Osteoblast (primary cell): ENCODE data around the gene HPS5. TPM values are rescaled to one million over a fixed set of nuclear protein-coding genes. Genes with fewer than 3 reads are reported as not detected.
"Not testable (repeated sequence)": the region's sequence is repeated elsewhere in the genome, so short reads cannot be mapped to it uniquely, and the experiment has no call there.

ENCODE experiments used
- DNase-seq: peaks from one replicate; pipeline ENCODE4 v3.0.0; 2011; ENCODE audit warnings: low spot score, mixed read lengths; ENCODE audit not compliant: insufficient read length; ENCODE audit errors: missing footprints
- H2AFZ ChIP-seq: 2 replicates; pipeline ENCODE4 v1.6.0; 2011; ENCODE audit warnings: mild to moderate bottlenecking, low read length
- H3K27ac ChIP-seq: 2 replicates; pipeline ENCODE4 v1.5.1; 2011; ENCODE audit warnings: mild to moderate bottlenecking, low read depth, low read length, moderate library complexity
- H3K27me3 ChIP-seq: 2 replicates; pipeline ENCODE4 v1.6.0; 2012; ENCODE audit warnings: mild to moderate bottlenecking, control low read depth, inconsistent platforms, low read length, moderate library complexity; ENCODE audit not compliant: insufficient read depth
- H3K36me3 ChIP-seq: 2 replicates; pipeline ENCODE4 v1.5.1; 2011; ENCODE audit warnings: mild to moderate bottlenecking, low read length, control low read depth, moderate library complexity; ENCODE audit not compliant: insufficient read depth
- H3K4me1 ChIP-seq: 2 replicates; pipeline ENCODE4 v1.5.1; 2011; ENCODE audit warnings: mild to moderate bottlenecking, low read length, control low read depth, moderate library complexity; ENCODE audit not compliant: insufficient read depth
- H3K4me2 ChIP-seq: 2 replicates; pipeline ENCODE4 v1.6.0; 2011; ENCODE audit warnings: mild to moderate bottlenecking, low read length; ENCODE audit not compliant: insufficient read depth
- H3K4me3 ChIP-seq: fragments of 200-600 bp; sonication (generic); 3 replicates; pipeline ENCODE4 v1.5.1; 2012; ENCODE audit warnings: mild to moderate bottlenecking, low read length, inconsistent platforms; ENCODE audit not compliant: insufficient read depth
- H3K79me2 ChIP-seq: 2 replicates; pipeline ENCODE4 v1.6.0; 2012; ENCODE audit warnings: mild to moderate bottlenecking, low read length, control low read depth, inconsistent platforms; ENCODE audit not compliant: insufficient read depth
- H3K9me3 ChIP-seq: 2 replicates; pipeline ENCODE4 v1.5.1; 2011; ENCODE audit warnings: low read depth, low read length, control low read depth
- H4K20me1 ChIP-seq: 2 replicates; pipeline ENCODE4 v1.6.0; 2012; ENCODE audit warnings: mild to moderate bottlenecking, low read length, control low read depth; ENCODE audit not compliant: insufficient read depth
- total RNA-seq: library from RNA; depleted of rRNA; stranded (reverse); fragments of >200 nt; gene quantifications from 2 replicates; pipeline ENCODE4 v1.2.3, GENCODE V29; 2012
- TF ChIP-seq, protein P1 (sequence below): IDR thresholded peaks from 2 replicates; pipeline ENCODE4 v1.5.1; 2011; ENCODE audit warnings: mild to moderate bottlenecking, low read depth, low read length, moderate library complexity; ENCODE audit errors: extremely low read depth

Gene HPS5
- total RNA-seq, 1 donor = 53.9 TPM

DNA sequence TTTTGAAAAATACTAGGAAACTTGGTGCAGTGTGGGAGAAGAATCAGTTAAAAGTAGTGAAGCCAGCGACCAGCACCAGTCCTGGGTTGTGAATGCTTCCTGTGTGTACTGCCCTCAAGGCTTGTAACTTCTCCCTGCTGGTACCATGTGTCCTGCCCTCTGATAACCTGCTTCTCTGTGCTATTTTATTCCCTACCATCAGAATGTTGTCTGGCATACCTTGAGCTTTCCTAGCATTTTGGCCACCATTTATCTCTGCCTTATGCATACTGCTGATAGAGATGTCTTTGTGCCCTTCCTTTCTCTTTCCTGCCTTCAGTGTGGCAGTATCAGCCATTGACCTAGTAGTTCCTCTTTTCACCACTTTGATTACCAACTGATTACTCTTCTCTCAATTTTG is 2.4 kb upstream of the HPS5 start:
- Histone ChIP-seq H3K27me3 (no peaks in the 10 kb centered on the region), H3K9me3 (no peaks in the 10 kb centered on the region), H3K4me2 (peak overlapping the region; percentile 99), H3K4me3 (peak overlapping the region; percentile 96), H3K4me1 (peaks cover 39% of the 10 kb centered on the region), H3K27ac (peak overlapping the region; percentile 43), H2AFZ (no peak overlapping the region), H3K36me3 (peaks cover 6% of the 10 kb centered on the region), H3K79me2 (peaks cover 95% of the 10 kb centered on the region), H4K20me1 (peaks cover 17% of the 10 kb centered on the region)
- no peak for DNase-seq
- TF ChIP-seq, protein P1, sequence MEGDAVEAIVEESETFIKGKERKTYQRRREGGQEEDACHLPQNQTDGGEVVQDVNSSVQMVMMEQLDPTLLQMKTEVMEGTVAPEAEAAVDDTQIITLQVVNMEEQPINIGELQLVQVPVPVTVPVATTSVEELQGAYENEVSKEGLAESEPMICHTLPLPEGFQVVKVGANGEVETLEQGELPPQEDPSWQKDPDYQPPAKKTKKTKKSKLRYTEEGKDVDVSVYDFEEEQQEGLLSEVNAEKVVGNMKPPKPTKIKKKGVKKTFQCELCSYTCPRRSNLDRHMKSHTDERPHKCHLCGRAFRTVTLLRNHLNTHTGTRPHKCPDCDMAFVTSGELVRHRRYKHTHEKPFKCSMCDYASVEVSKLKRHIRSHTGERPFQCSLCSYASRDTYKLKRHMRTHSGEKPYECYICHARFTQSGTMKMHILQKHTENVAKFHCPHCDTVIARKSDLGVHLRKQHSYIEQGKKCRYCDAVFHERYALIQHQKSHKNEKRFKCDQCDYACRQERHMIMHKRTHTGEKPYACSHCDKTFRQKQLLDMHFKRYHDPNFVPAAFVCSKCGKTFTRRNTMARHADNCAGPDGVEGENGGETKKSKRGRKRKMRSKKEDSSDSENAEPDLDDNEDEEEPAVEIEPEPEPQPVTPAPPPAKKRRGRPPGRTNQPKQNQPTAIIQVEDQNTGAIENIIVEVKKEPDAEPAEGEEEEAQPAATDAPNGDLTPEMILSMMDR = no peak

DNA sequence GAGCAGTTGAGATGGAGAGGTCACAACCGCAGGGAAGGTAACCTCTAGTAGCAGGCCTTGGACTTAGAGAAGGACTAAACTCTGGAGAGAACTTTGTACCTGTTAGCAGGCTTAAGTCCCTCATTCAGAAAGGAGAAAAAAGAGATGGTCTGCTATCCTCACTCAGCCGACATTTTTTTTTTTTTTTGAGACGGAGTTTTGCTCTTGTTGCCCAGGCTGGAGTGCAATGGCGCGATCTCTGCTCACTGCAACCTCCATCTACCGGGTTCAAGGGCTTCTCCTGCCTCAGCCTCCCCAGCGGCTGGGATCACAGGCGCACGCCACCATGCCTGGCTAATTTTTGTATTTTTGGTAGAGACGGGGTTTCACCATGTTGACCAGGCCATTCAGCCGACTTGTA is 1.9 kb upstream of the HPS5 start:
- DNase-seq, H2AFZ ChIP-seq, H3K36me3 ChIP-seq, H3K27me3 ChIP-seq, H3K9me3 ChIP-seq: not testable (repeated sequence)
- H3K4me3 ChIP-seq = peak overlapping the region; percentile 96
- peak overlapping the region; percentile 99 for H3K27ac ChIP-seq
- H4K20me1 ChIP-seq = peaks cover 17% of the 10 kb centered on the region
- peaks cover 39% of the 10 kb centered on the region for H3K4me1 ChIP-seq
- peak overlapping the region; percentile 99 for H3K4me2 ChIP-seq
- peaks cover 95% of the 10 kb centered on the region for H3K79me2 ChIP-seq

DNA sequence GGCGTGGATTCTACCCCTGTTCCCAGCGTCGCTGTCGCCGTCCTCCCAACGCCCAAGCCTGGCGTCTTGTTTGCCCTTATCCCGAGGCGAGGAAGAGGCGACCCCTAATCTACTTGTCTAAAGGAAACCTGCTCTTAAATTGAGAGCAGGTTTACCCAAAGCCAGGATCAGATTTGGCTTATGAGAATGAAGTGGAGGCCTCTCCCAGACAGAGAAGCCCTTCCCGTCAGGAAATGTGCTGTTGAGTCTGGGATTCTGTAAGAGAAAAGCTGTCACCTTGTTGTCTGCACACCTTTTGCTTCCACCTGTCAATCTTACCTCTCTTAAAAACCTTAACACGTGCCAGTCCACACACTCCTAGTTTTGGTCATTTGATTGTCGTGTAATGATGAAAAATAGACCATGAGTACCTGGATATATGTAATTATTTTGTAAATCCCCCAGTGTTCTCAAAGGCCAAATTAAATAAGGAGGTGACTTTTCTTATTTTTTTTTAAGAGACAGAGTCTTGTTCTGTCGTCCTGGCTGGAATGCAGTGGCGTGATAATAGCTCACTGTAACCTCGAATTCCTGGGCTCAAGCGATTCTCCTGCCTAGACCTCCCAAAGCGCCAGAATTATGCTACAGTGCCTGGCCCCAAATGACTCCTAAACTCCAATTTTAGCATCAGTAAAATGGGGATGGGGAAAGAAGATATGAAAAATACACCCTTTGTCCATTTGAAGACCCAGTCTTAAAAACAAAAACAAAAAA is 1.1 kb upstream of the HPS5 start:
- Histone ChIP-seq H4K20me1 (peaks cover 17% of the 10 kb centered on the region), H2AFZ (peak overlapping the region; percentile 56), H3K27ac (peak overlapping the region; percentile 99), H3K9me3 (no peaks in the 10 kb centered on the region), H3K4me3 (peak overlapping the region; percentile 96), H3K36me3 (peaks cover 6% of the 10 kb centered on the region), H3K79me2 (peaks cover 97% of the 10 kb centered on the region), H3K4me2 (peak overlapping the region; percentile 99), H3K4me1 (peaks cover 39% of the 10 kb centered on the region), H3K27me3 (no peaks in the 10 kb centered on the region)
- TF ChIP-seq, protein P1 = no peak
- no peak for DNase-seq

DNA sequence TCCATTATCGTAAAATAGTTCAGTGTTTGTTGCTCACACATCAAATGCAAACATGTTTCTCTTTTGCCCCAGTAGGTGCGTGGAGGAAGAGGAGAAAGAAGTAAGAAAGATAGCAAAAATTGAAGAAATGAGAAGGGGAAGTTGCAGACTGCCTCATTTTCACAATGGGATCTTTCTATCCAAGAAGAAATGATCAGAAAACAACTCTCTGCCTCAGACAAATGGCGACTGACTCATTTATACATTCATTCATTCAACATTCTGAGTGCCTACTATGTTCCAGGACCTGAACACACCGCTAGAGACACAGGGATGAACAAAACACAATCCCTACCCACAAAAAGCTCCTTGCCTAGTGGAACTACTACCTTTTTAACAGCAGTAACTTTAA is 367 bp downstream of the HPS5 start:
- TF ChIP-seq, protein P1 = no peak
- Histone ChIP-seq H3K27ac (peak overlapping the region; percentile 99), H3K4me2 (peak overlapping the region; percentile 99), H3K79me2 (peaks cover 92% of the 10 kb centered on the region), H2AFZ (peak overlapping the region; percentile 99), H3K27me3 (no peaks in the 10 kb centered on the region), H3K9me3 (no peaks in the 10 kb centered on the region), H3K36me3 (no peaks in the 10 kb centered on the region), H3K4me1 (peaks cover 39% of the 10 kb centered on the region), H4K20me1 (peaks cover 17% of the 10 kb centered on the region), H3K4me3 (peak overlapping the region; percentile 96)
- peak; percentile 38 for DNase-seq
